GM19240 (cell line): ENCODE data around the gene LMNTD1.
A peak's percentile ranks its signal among the peaks of the same experiment; 100 is the strongest.
"Not testable (repeated sequence)": the region's sequence is repeated elsewhere in the genome, so short reads cannot be mapped to it uniquely, and the experiment has no call there.

Experiments used
- DNase-seq: peaks from one replicate; pipeline ENCODE4 v3.0.0; 2011; ENCODE audit warnings: low spot score; ENCODE audit not compliant: insufficient read length

LMNTD1 gene

DNA sequence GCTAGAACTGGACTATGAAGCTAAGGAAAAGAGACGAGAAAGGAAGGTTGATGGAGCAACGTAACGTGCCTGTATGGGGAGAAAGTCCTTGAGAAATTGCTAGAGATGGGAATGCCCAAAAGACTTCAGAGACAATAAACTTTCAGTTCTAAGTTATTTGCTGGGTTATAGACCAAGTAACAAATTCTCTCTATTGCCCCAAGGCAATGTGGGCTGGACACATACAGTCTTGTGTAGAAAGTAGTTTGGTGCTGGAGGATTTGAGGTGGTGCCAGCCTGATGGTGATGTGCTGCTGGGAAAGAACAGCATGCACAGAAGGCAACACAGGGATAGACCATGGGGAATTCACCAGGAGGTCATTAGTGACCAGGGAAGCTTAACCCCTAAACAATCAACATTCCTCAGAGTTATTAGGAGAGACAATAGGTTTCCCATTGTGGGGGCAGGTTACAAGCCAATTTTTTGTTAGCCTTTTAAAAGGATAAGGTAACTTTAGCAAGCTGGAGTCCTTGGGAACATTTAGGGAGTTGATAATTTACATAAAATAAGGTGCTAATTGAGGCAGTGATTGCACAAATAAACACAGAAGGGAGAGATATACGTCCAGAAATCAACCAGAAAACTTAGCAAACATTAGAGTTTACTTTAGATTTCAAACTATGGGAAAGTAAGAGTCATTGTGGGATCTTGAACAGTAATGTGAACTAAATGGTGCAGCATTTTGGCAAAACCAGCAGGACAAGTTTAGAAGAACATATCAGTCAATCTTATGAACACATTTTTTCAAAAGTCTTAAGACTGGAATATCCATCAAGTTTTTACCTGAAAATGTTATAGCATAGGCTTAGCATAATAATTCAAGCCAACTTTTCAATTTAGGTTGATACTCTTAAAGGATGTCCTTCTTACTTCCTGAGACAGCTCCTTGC is 61.4 kb downstream of the LMNTD1 start:
- DNase-seq: no peak

DNA sequence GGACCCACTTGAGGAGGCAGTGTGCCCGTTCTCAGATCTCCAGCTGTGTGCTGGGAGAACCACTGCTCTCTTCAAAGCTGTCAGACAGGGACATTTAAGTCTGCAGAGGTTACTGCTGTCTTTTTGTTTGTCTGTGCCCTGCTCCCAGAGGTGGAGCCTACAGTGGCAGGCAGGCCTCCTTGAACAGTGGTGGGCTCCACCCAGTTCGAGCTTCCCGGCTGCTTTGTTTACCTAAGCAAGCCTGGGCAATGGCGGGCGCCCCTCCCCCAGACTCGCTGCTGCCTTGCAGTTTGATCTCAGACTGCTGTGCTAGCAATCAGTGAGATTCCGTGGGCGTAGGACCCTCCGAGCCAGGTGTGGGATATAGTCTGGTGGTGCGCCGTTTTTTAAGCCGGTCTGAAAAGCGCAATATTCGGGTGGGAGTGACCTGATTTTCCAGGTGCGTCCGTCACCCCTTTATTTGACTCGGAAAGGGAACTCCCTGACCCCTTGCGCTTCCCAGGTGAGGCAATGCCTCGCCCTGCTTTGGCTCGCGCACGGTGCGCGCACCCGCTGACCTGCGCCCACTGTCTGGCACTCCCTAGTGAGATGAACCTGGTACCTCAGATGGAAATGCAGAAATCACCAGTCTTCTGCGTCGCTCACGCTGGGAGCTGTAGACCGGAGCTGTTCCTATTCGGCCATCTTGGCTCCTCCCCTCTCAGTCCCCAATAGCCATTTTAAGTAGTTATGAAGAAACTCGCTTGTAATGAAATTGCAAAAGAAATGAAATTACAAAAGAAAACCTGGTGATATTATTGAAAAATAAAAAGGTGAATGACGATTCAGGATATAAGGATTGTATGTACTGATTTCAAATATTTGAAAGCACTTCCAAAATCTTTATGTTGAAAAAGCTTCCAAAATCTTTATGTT is 63.9 kb downstream of the LMNTD1 start:
- not testable (repeated sequence) for DNase-seq

DNA sequence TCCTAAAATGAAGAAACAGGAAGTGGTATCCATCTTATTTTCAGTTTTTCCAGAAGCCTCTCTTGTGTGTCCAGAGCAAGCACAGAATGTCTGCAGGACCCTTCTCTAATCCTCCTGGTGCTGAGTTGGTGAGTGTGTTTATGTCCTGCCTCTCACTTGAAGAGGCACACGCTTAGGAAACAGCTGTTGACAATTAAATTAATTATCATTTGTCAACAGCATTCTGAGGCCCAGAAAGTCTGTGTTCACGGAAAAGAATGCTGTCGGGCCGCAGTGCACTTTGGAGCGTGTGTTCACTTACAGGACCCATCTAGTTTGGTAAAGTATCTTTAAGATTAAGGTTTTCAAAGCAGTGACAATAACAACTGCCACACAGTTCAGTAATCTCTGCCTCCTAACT is 70.5 kb downstream of the LMNTD1 start:
- no peak for DNase-seq

DNA sequence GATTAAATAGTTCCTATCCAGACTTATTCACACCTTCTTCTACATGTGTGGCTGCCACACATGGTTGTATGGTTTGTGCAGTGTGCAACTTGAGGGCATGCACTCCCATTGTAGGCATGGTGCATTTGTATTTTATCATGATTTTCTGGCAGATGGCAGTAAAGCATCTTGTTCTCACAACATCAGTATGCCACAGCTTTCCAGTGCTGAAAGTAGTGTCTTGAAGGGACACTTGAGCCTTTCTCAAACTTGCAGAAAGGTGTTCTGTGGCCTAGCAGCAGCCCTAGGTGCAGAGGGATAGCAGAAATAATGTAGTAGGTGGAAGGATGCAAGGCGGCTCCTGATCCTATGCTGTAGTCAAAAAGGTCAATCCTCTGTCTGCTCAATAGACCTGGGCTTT is 72.9 kb downstream of the LMNTD1 start:
- no peak for DNase-seq

DNA sequence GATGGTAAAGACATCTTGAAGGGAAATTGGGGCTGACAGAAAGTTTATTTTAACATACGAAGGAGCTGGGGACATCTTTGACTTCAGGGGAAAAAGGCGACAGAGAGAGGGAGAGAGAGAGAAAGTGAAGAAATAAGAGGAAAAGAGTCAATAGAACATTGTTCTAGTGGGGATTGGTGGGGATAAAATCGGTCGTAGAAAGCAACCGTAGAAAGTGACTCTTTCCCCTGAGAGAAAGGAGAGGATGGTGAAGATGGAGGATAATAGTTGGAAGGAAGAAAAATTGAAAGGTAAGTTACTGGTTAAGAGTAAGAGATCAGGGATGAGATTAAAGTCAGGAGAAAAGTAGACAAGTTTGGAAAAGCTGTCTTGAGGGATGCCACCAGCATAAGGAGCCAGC is 75.9 kb downstream of the LMNTD1 start:
- DNase-seq: no peak

DNA sequence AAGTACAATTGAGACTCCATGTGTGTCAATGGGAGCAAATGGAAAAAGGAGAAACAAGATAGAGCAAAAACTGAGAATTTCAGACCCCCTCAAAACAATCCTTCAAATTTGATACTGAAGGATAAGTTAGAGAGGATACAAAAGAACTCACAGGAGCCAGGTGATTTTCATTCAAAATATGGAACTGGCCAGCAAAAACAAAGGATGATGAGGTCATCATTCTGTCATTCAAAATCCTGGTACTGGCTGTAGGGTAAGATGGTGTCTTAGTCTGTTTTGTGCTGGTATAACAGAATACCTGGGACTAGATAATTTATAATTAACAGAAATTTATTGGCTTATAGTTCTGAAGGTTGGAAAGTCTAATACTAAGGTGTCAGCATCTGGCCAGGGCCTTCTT is 80.6 kb downstream of the LMNTD1 start:
- no peak for DNase-seq

DNA sequence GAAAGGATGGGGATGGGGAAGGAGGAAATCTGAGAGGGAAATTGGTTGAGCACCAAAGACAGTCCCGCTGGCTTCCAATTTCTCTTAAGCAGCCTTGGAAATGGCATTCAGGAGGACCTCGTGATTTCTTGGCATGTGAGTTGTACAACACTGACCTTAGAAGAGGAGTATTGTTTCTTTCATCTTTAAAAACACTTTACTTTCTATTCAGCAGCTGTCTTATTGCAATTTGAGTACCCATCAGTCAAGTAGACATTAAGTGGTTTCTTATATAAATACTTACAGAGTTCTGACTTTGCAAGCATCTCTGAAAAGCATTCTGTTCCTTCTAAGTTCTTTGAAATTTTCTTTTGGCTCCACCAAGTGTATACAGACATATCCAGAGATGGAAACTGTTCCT is 83.2 kb downstream of the LMNTD1 start:
- DNase-seq: no peak

DNA sequence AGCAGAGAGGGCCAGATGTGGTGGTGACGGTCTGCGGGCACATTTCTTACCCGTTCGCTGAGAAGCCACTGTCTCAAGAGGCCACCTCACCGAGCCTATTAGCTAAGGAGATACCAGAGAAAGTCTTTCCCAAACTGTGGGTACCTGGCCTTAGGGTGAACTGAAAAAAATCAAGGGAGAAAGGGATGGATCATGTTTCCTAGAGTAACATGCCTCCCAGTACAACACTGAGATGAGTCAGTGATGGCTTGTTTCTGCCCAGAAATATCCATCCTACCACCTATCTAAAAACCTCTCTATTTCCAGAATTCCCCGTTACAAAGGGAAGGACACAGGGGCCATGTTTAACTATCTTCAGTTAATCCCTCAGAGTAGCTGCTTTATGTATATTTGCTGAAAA is 83.7 kb downstream of the LMNTD1 start:
- no peak for DNase-seq

DNA sequence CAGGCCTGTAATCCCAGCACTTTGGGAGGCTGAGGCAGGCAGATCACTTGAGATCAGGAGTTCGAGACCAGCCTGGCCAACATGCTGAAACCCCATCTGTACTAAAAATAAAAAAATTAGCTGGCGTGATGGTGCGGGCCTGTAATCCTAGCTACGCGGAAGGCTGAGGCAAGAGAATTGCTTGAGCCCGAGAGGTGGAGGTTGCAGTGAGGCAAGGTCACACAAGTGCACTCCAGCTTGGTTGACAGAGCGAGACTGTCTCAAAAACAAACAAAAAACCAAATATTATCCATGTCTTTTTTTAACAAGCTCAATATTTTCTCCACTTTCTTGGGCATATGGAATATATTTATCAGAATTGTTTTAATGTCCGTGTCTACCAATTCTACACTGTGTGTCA is 89.6 kb downstream of the LMNTD1 start:
- DNase-seq: no peak

DNA sequence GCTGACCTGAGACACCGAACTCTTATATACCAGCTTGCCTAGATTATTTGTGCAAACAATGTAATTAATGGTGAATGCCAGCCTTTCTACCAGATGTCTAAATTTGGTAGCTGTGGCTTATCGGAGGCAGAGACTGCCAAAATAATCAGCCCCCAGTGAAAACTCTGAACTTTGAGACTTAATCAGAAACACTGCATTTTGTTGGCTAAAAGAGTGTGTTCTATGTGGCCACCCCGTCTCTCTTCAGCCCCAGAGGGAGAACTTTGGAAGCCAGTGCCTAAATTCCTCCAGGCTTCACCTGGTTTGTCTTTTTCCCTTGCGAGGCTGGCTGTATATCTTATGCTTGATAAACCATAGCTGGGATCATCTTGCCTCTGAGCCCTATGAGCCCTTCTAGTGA is 90.1 kb downstream of the LMNTD1 start:
- no peak for DNase-seq

DNA sequence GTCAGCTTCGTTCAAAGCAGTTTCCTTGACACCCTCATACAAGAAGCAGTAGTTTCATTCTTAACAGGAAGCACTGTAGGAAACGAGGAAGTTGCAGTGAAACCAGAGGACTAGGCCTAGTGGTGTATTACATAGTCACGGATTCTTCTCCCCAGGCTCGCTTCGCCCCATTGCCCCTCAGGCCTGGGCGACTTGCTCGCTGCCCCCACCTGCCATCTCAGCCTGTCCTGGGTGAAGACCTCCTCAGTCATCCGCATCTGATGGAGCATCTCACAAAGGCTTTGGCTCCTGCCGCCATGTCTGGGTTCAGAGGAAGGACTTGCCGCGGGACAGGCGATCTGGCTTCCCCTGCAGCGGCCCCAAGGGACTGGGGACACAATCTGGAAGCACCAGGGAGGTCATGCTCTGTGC is 93.5 kb downstream of the LMNTD1 start:
- DNase-seq: peak; percentile 30

DNA sequence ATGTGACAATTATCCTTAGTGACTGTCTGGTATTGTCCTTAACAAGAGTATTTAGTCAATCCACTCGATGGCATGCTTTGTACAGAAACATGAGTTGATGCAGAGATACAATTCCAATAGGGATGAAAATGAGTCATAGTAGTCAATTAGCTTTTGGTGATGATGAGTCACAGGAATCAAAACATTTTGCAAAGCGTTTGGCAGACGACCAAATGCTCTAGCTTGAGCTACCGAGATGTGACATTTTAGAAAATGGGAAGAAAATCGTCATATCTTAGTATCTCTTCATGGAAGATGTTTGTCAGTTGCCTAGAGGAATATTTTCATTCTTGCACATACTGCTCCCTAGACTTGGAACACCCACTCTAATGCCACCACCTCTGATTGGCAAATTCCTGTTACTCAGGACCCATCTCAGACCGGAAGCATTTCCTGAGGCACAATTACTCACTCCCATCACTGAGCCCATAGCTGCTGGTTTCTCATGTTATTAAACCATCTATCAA is 95.0 kb downstream of the LMNTD1 start:
- DNase-seq: no peak

DNA sequence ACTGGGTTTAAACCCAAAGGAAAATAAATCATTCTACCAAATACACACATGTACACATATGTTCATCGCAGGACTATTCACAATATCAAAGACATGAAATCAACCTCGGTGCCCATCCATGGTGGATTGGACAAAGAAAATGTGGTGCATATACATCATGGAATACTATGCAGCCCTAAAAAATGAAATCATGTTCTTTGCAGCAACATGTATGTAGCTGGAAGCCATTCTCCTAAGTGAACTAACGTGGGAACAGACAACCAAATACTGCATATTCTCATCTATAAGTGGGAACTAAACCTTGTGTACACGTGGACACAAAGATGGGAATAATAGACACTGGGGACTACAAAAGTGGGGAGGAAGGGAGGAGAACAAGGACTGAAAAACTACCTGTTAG is 96.6 kb downstream of the LMNTD1 start:
- DNase-seq: no peak

DNA sequence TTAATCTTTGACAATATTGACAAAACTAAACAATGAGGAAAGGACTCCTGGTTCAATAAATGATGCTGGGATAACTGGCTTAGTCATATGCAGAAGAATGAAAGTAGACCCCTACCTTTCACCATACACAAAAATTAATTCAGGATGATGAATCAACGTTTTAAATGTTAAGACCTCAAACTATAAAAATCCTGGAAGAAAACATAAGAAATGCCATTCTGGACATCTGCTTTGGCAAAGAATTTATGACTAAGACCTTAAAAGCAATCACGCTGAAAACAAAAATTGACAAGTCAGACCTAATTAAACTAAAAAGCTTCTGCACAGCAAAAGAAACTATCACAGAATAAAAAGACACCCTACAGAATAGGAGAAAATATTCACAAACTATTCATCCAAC is 97.4 kb downstream of the LMNTD1 start:
- DNase-seq: no peak

DNA sequence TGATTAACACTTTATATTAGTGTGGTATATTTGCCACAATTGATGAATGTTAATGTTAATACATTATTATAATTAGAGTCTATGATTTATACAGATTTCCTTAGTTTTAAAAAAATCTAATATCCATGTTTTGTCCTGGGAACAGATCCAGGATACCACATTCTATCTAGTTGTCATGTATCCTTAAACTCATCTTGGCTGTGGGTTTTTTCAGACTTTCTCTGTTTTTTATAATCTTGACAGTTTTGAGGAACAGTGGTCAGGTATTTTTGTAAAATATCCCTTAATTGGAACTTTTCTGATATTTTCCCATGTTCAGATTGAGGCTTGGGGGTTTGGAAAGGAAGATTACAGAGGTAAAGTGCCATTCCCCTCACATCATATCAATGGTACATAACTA is 104.1 kb downstream of the LMNTD1 start:
- no peak for DNase-seq

DNA sequence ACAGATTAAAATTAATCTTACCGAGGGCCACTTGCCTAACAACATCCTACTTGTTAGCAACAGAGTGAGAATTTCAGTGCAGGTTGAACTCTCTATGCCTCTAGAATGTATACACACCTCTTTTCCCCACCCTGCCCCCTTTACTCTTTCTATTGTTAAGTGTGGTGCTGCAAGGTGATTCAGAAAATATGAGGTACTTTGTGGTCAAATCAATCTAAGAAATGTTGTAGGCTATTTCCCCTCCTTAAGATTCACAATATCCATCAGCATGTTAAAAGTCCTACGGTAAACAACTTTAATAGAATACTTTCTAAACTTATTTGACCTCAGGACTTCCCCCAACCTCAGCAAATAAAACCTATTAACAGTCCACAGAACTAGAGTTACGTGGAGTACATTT is 106.0 kb downstream of the LMNTD1 start:
- no peak for DNase-seq

DNA sequence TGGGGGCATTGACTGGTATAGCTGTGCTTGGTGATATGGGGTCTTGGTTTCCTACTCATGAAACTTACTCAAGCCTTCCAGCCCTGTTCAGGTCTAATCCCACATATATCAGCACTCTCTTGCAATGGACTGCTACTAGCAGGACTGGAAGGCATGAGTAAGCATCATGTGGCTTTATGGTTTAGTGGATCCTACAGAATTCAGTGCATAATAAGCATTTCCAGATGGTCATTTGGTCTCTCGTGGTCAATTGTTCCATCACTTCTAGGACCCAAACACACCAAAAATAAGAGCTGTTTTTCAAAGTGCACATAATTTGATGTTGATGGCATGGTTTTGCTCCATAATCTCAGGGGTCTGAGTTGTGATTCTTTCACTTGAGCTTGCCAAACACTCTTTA is 114.4 kb downstream of the LMNTD1 start:
- DNase-seq: no peak

DNA sequence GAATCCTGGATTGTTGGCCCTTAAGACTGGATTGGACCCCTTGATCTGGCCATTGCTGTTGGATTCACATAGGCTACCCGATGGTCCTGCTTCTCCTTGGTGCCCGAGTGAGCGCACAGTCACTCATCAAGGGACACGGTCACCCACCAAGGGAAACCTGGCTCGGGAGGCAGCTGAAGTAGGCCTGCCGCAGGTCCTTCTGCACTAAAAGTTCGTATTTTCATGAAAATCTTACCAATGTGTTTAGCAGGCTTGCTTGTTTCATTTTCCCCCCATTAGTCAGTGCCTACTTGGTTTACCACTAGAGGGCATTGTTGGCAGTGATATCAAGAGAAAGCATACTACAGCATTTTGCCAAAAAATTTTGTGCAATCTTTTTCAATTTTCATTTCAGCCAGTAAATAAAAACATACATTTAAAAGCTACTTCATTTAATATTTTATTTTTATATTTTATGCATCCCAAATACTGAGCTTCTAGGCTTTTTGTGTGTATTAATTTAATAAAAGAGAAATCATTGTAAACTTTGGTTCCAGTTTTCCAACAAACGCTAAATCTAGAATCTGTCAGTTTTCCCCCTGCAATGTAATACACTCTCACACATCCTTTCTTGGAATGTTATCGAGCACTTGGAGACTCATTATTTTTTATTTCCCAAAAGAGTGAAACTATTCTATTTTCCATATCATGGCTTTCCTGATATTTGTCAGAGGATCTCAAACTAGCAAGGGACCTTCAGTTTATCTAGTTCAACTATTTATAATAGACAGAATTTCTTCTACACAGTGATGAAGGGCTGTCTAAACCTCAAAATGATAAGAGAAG is 116.7 kb downstream of the LMNTD1 start:
- DNase-seq: peak; percentile 11

DNA sequence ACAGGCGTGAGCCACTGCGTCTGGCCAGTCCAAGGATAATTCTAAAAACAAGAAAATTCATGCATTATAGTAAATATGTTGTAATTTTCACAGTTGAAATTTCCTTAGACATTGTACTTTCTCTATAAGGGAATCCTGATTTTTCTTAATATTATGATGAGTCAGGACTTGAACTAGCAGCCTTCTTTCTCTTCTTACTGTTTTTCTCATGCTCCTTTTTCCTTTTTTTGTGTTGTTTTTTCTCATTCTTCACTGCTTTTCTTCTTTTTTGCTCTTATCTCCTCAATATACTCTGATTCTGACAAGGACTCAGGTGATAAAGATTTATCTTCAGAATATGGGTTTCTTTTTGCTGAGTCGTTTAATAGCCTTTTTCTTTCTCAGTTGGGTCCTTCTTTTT is 117.7 kb downstream of the LMNTD1 start:
- no peak for DNase-seq

DNA sequence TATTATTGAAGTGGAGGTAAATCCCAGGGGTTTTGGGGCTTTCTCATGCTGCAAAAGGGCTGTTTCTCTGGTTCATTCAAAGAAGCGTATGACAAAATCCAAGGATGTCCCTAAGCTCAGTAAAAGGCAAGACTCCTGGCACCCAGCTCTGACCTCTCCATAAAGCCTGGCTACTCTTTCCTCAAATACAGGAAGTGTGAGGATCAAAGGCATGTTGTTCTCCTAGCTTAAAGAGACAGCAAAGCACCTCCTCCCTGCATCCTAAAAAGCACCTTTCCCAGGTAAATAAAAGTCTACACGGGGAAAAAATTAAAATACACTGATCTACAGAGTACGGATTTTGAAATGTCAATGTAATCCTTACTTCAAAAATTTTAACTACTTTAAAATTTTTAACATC is 118.6 kb downstream of the LMNTD1 start:
- no peak for DNase-seq

DNA sequence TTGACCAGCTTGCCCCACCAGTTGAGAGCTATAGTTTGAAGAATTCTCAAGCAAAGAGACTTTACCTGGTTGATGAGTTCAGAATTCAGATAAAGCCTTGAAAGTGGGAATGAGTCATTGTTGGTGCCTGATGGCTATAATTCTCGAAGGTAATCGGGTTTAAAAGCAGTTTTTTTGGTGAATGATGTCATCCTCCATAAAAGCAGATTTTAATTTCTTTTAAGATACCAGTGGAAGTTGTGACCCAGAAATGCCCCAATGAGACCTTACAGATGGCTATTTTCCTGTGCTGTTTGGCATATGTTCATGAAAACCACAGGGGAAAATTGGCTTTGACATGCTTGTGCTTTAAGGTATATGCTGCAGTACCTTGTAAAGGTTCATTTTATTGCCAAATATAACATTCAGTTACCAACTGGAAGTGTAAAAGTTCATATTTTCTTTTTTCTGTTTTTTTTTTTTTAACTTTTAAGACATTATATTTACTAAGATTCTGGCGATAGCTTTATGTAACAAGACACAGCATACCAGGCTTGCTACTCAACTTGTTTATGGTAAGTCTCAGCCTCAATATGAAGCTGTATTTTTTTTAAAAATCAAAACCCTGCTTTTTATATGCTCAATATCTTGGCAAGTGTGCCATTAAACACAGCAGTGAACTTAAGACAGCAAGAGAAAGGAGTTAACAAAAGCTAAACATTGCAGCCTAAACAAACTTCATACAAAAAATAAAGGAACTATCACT is 119.3 kb downstream of the LMNTD1 start:
- no peak for DNase-seq
